HEK293 (cell line): Measurements from ENCODE around the gene LMOD1.

Experiments
- CTCF ChIA-PET: fragments of 350-600 bp; formaldehyde crosslinking; extraction: SDS; loops from one replicate; lab custom pipeline; 2021; ENCODE audit warnings: antibody characterized with exemption; lab: Yijun Ruan, JAX
- POLR2A ChIA-PET: fragments of 300-600 bp; formaldehyde crosslinking; extraction: SDS; loops from one replicate; lab custom pipeline; 2020; ENCODE audit warnings: antibody characterized with exemption, inconsistent platforms; lab: Yijun Ruan, JAX
- H3K27ac ChIP-seq: fragments of 200-500 bp; sonication (Bioruptor generic); 2 replicates; pipeline ENCODE4 v1.5.1; 2014; ENCODE audit warnings: low read depth, low read length, control low read depth, inconsistent platforms; ENCODE audit errors: extremely low read depth
- H3K36me3 ChIP-seq, 2 experiments: fragments of 200-500 bp in 1 of 2; sonication (Bioruptor generic) in 1 of 2; 1 replicate in 1 of 2; 2 replicates in 1 of 2; pipeline ENCODE4 v1.5.1; 2014 to 2017; ENCODE audit warnings: inconsistent platforms in 2 of 2, low read length in 2 of 2; ENCODE audit not compliant: control insufficient read depth in 2 of 2, insufficient read depth in 1 of 2
- H3K4me1 ChIP-seq: fragments of 200-500 bp; sonication (Bioruptor generic); 2 replicates; pipeline ENCODE4 v1.5.1; 2014; ENCODE audit warnings: mild to moderate bottlenecking, low read length, inconsistent platforms; ENCODE audit not compliant: control insufficient read depth, insufficient read depth
- H3K4me3 ChIP-seq: 2 replicates; pipeline ENCODE4 v1.5.1; 2011; ENCODE audit warnings: low read depth, mild to moderate bottlenecking, control low read depth, low read length, moderate library complexity
- H3K9me3 ChIP-seq: fragments of 200-500 bp; sonication (Bioruptor generic); 2 replicates; pipeline ENCODE4 v1.5.1; 2014; ENCODE audit warnings: low read depth, low read length, inconsistent platforms; ENCODE audit not compliant: control insufficient read depth, insufficient read depth
- GLIS1 ChIP-seq: fragments of 450-650 bp; formaldehyde crosslinking; IDR thresholded peaks from 2 replicates; pipeline ENCODE4 v1.5.1; 2016; ENCODE audit warnings: missing biosample characterization, missing genetic modification characterization
- HOXA7 ChIP-seq: sonication (generic); formaldehyde crosslinking; IDR thresholded peaks from 2 replicates; pipeline ENCODE4 v1.8.1; 2022; ENCODE audit warnings: missing genetic modification reagents, borderline replicate concordance
- HOXC10 ChIP-seq: sonication (generic); formaldehyde crosslinking; IDR thresholded peaks from 2 replicates; pipeline ENCODE4 v1.8.1; 2023; ENCODE audit warnings: mild to moderate bottlenecking, missing genetic modification reagents
- KLF1 ChIP-seq: fragments of 450-650 bp; formaldehyde crosslinking; IDR thresholded peaks from 2 replicates; pipeline ENCODE4 v1.5.1; 2016; ENCODE audit warnings: missing biosample characterization, missing genetic modification characterization
- KLF7 ChIP-seq: fragments of 450-650 bp; formaldehyde crosslinking; IDR thresholded peaks from 2 replicates; pipeline ENCODE4 v1.5.1; 2016; ENCODE audit warnings: missing biosample characterization, missing genetic modification characterization, borderline replicate concordance
- KLF9 ChIP-seq: fragments of 450-650 bp; formaldehyde crosslinking; IDR thresholded peaks from 2 replicates; pipeline ENCODE4 v1.5.1; 2016; ENCODE audit warnings: missing biosample characterization, missing genetic modification characterization, low read depth
- MYNN ChIP-seq: fragments of 450-650 bp; formaldehyde crosslinking; IDR thresholded peaks from 2 replicates; pipeline ENCODE4 v1.5.1; 2016; ENCODE audit warnings: missing biosample characterization, missing genetic modification characterization, borderline replicate concordance
- TSHZ1 ChIP-seq: fragments of 450-650 bp; formaldehyde crosslinking; IDR thresholded peaks from 2 replicates; pipeline ENCODE4 v1.5.1; 2016; ENCODE audit warnings: missing biosample characterization, missing genetic modification characterization, borderline replicate concordance
- ZBTB8A ChIP-seq: fragments of 450-650 bp; formaldehyde crosslinking; IDR thresholded peaks from 2 replicates; pipeline ENCODE4 v1.5.1; 2016; ENCODE audit warnings: missing biosample characterization, missing genetic modification characterization
- ZFP3 ChIP-seq: fragments of 450-650 bp; formaldehyde crosslinking; IDR thresholded peaks from 2 replicates; pipeline ENCODE4 v1.5.1; 2016; ENCODE audit warnings: low read depth, missing biosample characterization, missing genetic modification characterization
- ZNF155 ChIP-seq: fragments of 450-650 bp; formaldehyde crosslinking; IDR thresholded peaks from 2 replicates; pipeline ENCODE4 v1.5.1; 2016; ENCODE audit warnings: missing biosample characterization, missing genetic modification characterization
- ZNF174 ChIP-seq: fragments of 450-650 bp; formaldehyde crosslinking; IDR thresholded peaks from 2 replicates; pipeline ENCODE4 v1.5.0; 2017; ENCODE audit warnings: missing biosample characterization, mild to moderate bottlenecking, missing genetic modification characterization
- ZNF239 ChIP-seq: fragments of 450-650 bp; formaldehyde crosslinking; IDR thresholded peaks from 2 replicates; pipeline ENCODE4 v1.5.1; 2016; ENCODE audit warnings: missing biosample characterization, missing genetic modification characterization
- ZNF324 ChIP-seq: fragments of 450-650 bp; formaldehyde crosslinking; IDR thresholded peaks from 2 replicates; pipeline ENCODE4 v1.5.1; 2016; ENCODE audit warnings: missing biosample characterization, missing genetic modification characterization
- ZNF366 ChIP-seq: fragments of 450-650 bp; formaldehyde crosslinking; conservative IDR thresholded peaks from 2 replicates; pipeline ENCODE4 v1.5.1; 2016; ENCODE audit warnings: missing biosample characterization, missing genetic modification characterization
- ZNF391 ChIP-seq: fragments of 450-650 bp; formaldehyde crosslinking; IDR thresholded peaks from 2 replicates; pipeline ENCODE4 v1.5.1; 2016; ENCODE audit warnings: low read depth, missing biosample characterization, missing genetic modification characterization, borderline replicate concordance
- ZNF394 ChIP-seq: fragments of 450-650 bp; formaldehyde crosslinking; IDR thresholded peaks from 2 replicates; pipeline ENCODE4 v1.5.1; 2016; ENCODE audit warnings: missing biosample characterization, missing genetic modification characterization, mild to moderate bottlenecking, moderate library complexity, borderline replicate concordance
- ZNF510 ChIP-seq: fragments of 450-650 bp; formaldehyde crosslinking; IDR thresholded peaks from 2 replicates; pipeline ENCODE4 v1.5.1; 2018; ENCODE audit warnings: mild to moderate bottlenecking, missing genetic modification characterization, missing biosample characterization; ENCODE audit not compliant: insufficient replicate concordance
- ZNF677 ChIP-seq: fragments of 450-650 bp; IDR thresholded peaks from 2 replicates; pipeline ENCODE4 v1.5.0; 2018; ENCODE audit warnings: missing biosample characterization, mild to moderate bottlenecking, missing genetic modification characterization, moderate library complexity
- ZNF747 ChIP-seq: fragments of 450-650 bp; formaldehyde crosslinking; IDR thresholded peaks from 2 replicates; pipeline ENCODE4 v1.5.1; 2016; ENCODE audit warnings: missing biosample characterization, missing genetic modification characterization
- ZNF791 ChIP-seq: fragments of 450-650 bp; formaldehyde crosslinking; IDR thresholded peaks from 2 replicates; pipeline ENCODE4 v1.5.1; 2016; ENCODE audit warnings: missing biosample characterization, missing genetic modification characterization
- ZNF830 ChIP-seq: fragments of 450-650 bp; IDR thresholded peaks from 2 replicates; pipeline ENCODE4 v1.5.0; 2018; ENCODE audit warnings: missing biosample characterization, missing genetic modification characterization, low read depth, mild to moderate bottlenecking, moderate library complexity
- ZSCAN30 ChIP-seq: fragments of 450-650 bp; IDR thresholded peaks from 2 replicates; pipeline ENCODE4 v1.5.1; 2018; ENCODE audit warnings: missing biosample characterization, mild to moderate bottlenecking, missing genetic modification characterization, moderate library complexity
- ZXDB ChIP-seq: fragments of 450-650 bp; formaldehyde crosslinking; IDR thresholded peaks from 2 replicates; pipeline ENCODE4 v1.5.1; 2016; ENCODE audit warnings: missing biosample characterization, missing genetic modification characterization

The LMOD1 gene

GRCh38 chr1:201898992-201899391 lies 47.4 kb downstream of the LMOD1 start:
- no peaks in the 10 kb centered on the region for H3K9me3 ChIP-seq
- ChIA-PET CTCF (interaction anchor here (0.7 to 8.5 kb wide), 6 partner anchors 22 to 220 kb away, joined by 3 to 204 read pairs (median 6); partner anchors contain the start of gene IPO9), POLR2A (interaction anchor here (0.7 kb wide), 1 partner anchor 21 kb away, joined by 3 read pairs; no protein-coding TSS in a partner anchor)

GRCh38 chr1:201898240-201898894 lies 48.0 kb downstream of the LMOD1 start:
- TF ChIP-seq HOXC10 (CRISPR knock-in tag): no peak
- TF ChIP-seq ZXDB (tag by site-specific recombination): no peak
- no peak for TF ChIP-seq ZNF747
- TF ChIP-seq ZNF394: no peak
- no peak for TF ChIP-seq MYNN (tag by site-specific recombination)
- TF ChIP-seq ZFP3: no peak
- TF ChIP-seq ZNF391 (tag by site-specific recombination): no peak
- no peak for TF ChIP-seq KLF9
- no peak for TF ChIP-seq ZNF324
- no peak for TF ChIP-seq ZNF155
- TF ChIP-seq GLIS1 (tag by site-specific recombination): no peak
- TF ChIP-seq ZNF791 (tag by site-specific recombination): no peak
- TF ChIP-seq KLF7 (tag by site-specific recombination): no peak
- TF ChIP-seq ZNF677 (tag by site-specific recombination): no peak
- TF ChIP-seq ZBTB8A (tag by site-specific recombination): no peak
- TF ChIP-seq ZNF510 (tag by site-specific recombination): no peak
- no peak for TF ChIP-seq ZNF830 (tag by site-specific recombination)
- TF ChIP-seq ZSCAN30 (tag by site-specific recombination): no peak
- no peak for TF ChIP-seq KLF1 (tag by site-specific recombination)
- TF ChIP-seq ZNF239: no peak
- Histone ChIP-seq H3K9me3 (no peaks in the 10 kb centered on the region), H3K36me3 (no peaks in the 10 kb centered on the region), H3K4me1 (no peaks in the 10 kb centered on the region), H3K4me3 (no peak overlapping the region), H3K27ac (no peak overlapping the region)
- ChIA-PET POLR2A (interaction anchor here (1.4 kb wide), 1 partner anchor 57 kb away, joined by 5 read pairs; the partner anchor contains the start of gene TIMM17A), CTCF (interaction anchor here (0.7 to 8.5 kb wide), 6 partner anchors 9 to 221 kb away, joined by 3 to 204 read pairs (median 7); no protein-coding TSS in a partner anchor)

More at GRCh38 chr1:201898992-201899391, 47.4 kb downstream of the LMOD1 start:
- TF ChIP-seq TSHZ1 (tag by site-specific recombination) (no peak), HOXA7 (CRISPR knock-in tag) (no peak), ZNF366 (no peak), ZNF174 (tag by site-specific recombination) (no peak)
- TF ChIP-seq, all 188 proteins: peak for 0
- H3K4me3 ChIP-seq: no peak overlapping the region
- no peaks in the 10 kb centered on the region for H3K36me3 ChIP-seq
- no peaks in the 10 kb centered on the region for H3K4me1 ChIP-seq
- H3K27ac ChIP-seq: no peak overlapping the region
